ENCODE results near the gene CIPC.

DNA sequence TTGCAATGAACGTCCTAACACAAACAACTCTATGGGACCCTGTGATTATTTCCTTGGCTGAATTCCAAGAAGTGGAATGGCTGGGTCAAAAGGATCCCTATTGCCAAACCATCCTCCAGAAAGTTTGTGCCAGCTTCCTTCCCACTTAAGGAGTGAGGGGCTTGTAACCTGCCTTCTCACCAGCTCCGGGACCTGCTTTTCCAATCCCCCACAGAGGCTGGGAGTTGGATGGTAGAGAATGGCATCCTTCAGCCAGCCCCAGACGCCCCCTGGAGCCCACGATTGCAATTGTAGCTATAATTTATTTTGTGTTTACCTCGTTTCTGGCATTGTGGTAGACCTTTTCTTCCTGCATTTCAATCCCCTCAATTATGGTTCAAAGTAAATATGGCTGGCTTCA lies 53.2 kb downstream of the CIPC start:
- TF ChIP-seq, protein P1, sequence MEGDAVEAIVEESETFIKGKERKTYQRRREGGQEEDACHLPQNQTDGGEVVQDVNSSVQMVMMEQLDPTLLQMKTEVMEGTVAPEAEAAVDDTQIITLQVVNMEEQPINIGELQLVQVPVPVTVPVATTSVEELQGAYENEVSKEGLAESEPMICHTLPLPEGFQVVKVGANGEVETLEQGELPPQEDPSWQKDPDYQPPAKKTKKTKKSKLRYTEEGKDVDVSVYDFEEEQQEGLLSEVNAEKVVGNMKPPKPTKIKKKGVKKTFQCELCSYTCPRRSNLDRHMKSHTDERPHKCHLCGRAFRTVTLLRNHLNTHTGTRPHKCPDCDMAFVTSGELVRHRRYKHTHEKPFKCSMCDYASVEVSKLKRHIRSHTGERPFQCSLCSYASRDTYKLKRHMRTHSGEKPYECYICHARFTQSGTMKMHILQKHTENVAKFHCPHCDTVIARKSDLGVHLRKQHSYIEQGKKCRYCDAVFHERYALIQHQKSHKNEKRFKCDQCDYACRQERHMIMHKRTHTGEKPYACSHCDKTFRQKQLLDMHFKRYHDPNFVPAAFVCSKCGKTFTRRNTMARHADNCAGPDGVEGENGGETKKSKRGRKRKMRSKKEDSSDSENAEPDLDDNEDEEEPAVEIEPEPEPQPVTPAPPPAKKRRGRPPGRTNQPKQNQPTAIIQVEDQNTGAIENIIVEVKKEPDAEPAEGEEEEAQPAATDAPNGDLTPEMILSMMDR (IDR thresholded peaks at IDR 0.05; ENCODE audit: poor library complexity): peak; percentile 48
- no peak for TF ChIP-seq EZH2 (IDR thresholded peaks at IDR 0.05; ENCODE audit: borderline replicate concordance)
